Astrocyte of the spinal cord (primary cell): Measurements from ENCODE around the gene MAST4.

Source experiments
- DNase-seq: peaks from one replicate; pipeline ENCODE4 v3.0.0; 2011; ENCODE audit warnings: low read depth, low spot score
- H3K4me3 ChIP-seq: 2 replicates; pipeline ENCODE4 v1.5.1; 2011; ENCODE audit warnings: low read depth, mild to moderate bottlenecking, low read length, moderate library complexity
- CTCF ChIP-seq: IDR thresholded peaks from 2 replicates; pipeline ENCODE4 v1.5.1; 2012; ENCODE audit warnings: low read depth, mild to moderate bottlenecking, low read length, inconsistent platforms
- in situ Hi-C: cut with HindIII; loops from 2 replicates; pipeline ENCODE4 v1.10.0; 2017; ENCODE audit warnings: low sequenced_read_pairs

The MAST4 gene

GRCh38 chr5:66612226-66612625 lies 16.0 kb downstream of the MAST4 start:
- no peak for TF ChIP-seq CTCF
- DNase-seq, result no peak
- in situ Hi-C loops, result no loop called here
- H3K4me3 ChIP-seq, result no peak overlapping the region

- no peak overlapping the region for H3K4me3 ChIP-seq
- no peak for TF ChIP-seq CTCF
- in situ Hi-C loops, result no loop called here
- no peak for DNase-seq
These were observed 18.9 kb downstream of the MAST4 start for GRCh38 chr5:66615136-66615535.

GRCh38 chr5:66615894-66616293 lies 19.7 kb downstream of the MAST4 start:
- no peak for DNase-seq
- in situ Hi-C loops, result no loop called here
- no peak for TF ChIP-seq CTCF
- H3K4me3 ChIP-seq, result no peak overlapping the region

GRCh38 chr5:66616520-66617225 lies 20.5 kb downstream of the MAST4 start:
- DNase-seq, result no peak
- no peak overlapping the region for H3K4me3 ChIP-seq
- in situ Hi-C loops, result no loop called here
- no peak for TF ChIP-seq CTCF

GRCh38 chr5:66617226-66617861 lies 21.2 kb downstream of the MAST4 start:
- DNase-seq, result no peak
- TF ChIP-seq CTCF, result no peak
- in situ Hi-C loops, result no loop called here
- no peak overlapping the region for H3K4me3 ChIP-seq

GRCh38 chr5:66617991-66618768 lies 22.0 kb downstream of the MAST4 start:
- no peak for DNase-seq
- no peak overlapping the region for H3K4me3 ChIP-seq

More at GRCh38 chr5:66617991-66618768, 22.0 kb downstream of the MAST4 start:
- in situ Hi-C loops, result no loop called here
- TF ChIP-seq CTCF, result no peak
